NCI-H510A (cell line): ENCODE measurements around the gene OSBPL1A.

Source experiments
- DNase-seq: peaks from one replicate; lab custom pipeline; 2025; lab: John Stamatoyannopoulos, UW

Gene OSBPL1A

DNA sequence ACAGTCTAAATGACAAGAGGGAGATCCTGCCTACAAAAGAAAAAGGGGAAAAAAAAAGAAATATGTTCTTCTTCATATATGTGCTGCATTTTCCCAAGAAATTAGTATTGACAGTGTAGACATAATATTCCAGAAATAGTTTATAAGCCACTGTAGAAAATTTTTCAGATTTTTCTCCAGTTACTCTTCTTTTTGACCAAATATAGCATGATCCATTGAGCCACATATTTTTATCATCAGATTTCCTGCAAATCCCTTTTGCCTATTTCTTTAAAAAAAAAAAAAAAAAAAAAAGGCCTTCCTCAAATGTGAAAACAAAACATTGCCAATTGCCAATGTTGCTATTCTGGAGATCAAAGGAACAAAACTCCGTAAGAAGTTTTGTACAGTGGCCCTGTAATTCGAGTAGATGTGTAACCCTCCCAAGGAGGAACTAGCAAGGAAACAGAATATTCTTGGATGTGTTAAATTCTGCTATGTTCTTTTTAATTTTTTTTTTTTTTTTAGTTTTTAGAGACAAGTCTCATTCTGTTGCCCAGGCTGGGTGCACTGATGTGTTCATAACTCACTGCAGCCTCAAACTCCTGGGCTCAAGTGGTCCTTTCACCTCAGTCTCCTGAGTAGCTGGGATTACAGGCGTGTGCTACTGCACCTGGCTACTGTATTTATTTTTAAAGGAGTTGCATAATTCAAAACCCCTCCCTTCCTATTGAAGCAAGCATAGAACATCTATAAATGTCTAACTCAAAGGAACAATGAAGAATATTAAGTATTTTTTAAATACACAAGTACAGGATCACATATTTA lies 271.3 kb downstream of the OSBPL1A start:
- no peak for DNase-seq

DNA sequence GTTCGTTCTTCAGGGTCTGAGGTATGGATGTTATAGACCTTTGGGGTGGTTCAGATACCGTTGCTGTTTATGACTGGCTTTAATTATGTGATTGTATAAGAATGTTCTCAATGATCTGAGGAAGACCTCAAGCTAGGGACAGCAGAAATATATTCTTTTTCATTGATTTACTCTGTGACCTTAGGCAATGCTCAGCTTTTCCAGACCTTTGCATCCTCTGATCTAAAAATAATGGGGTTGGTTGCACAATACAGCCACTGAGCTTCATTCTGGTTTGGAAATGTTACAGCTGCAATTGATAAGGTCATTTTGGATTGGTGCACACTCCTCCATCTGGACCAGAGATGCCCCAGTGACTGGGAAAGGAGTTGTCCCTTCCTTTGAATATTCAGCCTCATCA lies 276.0 kb downstream of the OSBPL1A start:
- DNase-seq = no peak

DNA sequence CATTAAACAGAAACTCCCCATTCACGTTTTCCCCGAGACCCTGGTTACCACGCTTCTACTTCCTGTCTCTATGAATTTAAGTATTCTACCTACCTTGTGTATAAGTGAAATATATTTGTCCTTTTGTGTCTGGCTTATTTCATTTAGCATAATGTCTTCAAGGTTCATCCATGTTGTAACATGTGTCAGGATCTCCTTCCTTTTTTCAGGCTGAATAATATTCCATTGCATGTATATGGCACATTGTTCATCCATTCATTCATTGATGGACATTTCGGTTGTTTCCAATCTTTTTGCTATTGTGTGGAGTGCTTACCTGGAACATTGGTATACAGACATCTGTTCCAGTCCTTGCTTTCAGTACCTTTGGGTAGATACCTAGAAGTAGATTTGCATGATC lies 276.9 kb downstream of the OSBPL1A start:
- DNase-seq = no peak

DNA sequence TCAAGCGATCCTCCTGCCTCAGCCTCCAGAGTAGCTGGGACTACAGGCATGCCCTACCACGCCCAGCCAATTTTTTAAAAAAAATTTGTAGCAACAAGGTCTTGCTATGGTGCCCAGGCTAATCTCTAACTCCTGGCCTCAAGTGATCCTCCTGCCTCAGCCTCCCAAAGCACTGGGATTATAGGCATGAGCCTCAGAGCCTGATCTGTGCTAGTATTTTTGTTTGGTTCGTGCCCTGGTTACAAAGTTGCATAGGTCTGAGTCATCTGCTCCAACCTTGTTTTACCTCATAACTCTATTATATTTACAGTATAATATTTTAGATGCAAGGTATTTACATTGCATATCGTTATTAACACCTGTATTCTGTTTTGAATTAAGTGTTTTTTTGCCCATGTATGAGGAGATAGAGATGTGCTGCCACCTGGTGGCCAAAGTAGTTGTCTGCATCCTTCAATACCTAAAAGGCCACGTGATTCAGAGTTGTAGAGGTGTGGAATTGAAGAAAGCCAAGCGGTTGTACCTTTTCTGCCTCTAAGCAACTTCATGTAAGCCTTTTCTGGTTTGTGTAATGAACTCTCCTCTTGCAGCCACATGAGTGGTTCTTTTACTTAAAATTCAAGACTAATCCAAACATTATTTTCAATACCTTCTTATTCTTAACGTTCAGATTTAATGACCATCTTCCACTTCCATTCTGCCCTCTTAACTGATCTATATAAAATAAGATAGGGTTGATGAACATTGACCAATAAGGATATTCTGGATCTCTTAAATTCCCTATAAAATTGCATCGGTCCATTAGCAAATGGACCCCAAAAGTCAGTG lies 278.7 kb downstream of the OSBPL1A start:
- no peak for DNase-seq

DNA sequence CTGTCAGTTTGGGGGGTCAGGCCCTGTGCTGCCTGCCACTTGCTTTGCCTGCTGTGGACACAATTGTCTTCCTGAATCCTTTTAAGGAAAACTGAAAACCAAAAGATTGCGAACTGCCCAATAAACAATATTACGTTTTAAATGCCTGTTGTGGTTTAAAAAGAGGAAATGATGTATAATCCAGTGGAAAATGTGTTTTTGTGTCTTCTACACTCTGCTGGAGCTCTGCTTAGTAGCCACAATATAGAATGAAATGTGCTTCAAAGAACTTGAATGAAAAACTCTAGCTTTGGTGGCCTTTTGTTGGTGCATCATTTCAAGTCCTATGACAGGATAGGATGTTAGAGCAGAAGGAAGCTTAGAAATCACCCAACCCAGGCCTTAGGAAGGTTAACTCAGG lies 282.0 kb downstream of the OSBPL1A start:
- DNase-seq = no peak

DNA sequence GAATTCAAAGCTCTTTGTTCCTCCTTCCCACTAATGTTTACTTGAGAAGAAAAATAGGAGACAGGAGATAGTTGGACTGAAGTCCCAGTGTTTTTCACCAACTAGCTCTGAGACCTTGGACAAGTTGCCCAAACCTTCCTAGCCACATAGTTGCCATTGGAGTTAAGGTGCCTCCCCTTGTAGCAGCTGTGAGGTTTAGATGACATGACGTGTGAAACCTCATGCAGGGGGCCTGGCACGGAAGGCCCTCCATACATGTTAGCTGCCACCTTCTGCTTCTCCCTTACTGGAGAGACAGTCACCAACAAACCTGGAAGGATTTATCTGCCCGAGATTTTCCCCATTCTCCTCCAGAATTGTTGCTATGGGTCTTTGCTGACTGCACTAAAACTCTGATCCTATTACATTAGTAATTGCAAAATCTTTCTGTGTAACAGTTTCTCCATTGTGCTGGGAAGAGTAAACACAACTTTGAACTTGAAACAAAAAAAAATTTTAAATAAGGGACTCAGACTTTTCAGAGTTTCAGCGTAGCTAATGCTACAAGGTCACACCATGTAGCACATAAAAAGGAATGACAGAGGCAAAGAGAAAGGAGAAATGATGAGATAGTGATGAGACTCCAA lies 282.6 kb downstream of the OSBPL1A start:
- no peak for DNase-seq

DNA sequence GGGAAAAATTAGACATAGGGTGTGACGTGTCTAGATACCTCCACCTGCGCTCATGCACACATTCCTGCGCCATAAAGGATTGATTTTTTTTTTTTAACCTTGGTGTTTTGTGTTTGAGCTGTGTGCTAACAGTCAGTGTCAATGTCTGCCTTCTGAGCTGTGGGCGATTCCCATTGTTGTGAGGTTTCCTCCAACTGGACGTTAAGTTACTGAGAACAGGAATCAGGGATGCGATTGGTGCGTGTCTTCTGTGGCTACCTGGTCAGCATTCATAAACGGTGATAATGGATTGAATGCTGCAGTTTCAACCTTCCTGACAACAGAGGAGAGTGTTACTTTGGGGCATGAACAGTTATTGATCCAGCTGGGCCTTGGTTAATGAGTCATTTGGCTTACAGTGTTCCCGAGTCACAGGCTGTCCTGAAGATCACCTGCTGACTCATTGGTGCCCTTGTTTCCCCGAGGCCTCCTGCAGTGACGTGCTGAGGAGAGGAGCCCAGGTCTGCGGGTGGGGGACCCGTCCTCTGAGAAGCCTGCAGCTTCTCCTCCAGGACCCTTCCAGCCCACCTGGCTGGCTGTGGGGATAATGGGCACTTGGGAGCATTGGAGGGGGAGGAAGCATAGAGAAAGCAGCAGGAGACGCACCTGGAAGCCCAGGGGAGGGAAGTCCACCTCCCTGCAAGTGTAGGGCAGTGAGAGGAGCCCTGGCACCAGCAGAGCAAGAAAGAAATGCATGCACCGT lies 284.6 kb downstream of the OSBPL1A start:
- DNase-seq = no peak

DNA sequence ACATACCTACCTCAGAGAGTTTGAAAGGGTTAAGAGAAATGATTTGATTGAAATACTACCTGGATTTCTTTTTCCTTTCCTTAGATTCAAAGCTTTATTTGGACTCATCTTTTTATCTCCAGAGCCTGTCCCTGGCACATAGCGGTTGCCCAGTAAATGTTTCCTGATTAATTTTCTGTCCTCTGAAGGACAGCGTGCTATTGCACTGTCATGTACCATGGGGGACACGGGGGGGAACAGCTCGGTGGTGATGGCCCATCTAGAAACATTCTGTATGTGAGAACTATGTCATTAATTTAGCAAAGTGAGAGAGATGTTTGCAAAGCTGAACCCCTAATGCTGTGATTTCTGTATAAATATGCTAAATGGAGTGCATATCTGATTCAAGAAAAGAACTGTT lies 285.2 kb downstream of the OSBPL1A start:
- DNase-seq = no peak
